Measurements from ENCODE around the gene TSHZ1. TPM values are rescaled to one million over a fixed set of nuclear protein-coding genes. Genes with fewer than 3 reads are reported as not detected.

TSHZ1 gene
- total RNA-seq, 2 donors from 2014 or later = 8.3 to 11.2 TPM

Other genes starting within 250 kb of the TSHZ1 start
- 10 to 100 TPM in 1 of 2 donors, 1 to 10 TPM in 1; 8.9 to 26.5 TPM for gene PTGR3, start 1.7 kb upstream of the TSHZ1 start, total RNA-seq
- gene SMIM21, start 216.9 kb downstream of the TSHZ1 start, total RNA-seq = not detected

All from body of pancreas (tissue), 2 donors.